HCT116 (cell line): Measurements from ENCODE around the gene PPP1R36. TPM values are rescaled to one million over a fixed set of nuclear protein-coding genes. Genes with fewer than 3 reads are reported as not detected.

Experiments used
- ATAC-seq: fragments of 200-7000 bp; cut with Tn5 transposase; 2 replicates; pipeline ENCODE4 v1.9.1; 2020; ENCODE audit warnings: mild to moderate bottlenecking, moderate library complexity
- BruUV-seq: library from RNA; stranded (reverse); fragments of 400-500 nt; replicated peaks from 2 replicates; lab custom pipeline; 2021; lab: Mats Ljungman, UMichigan
- CTCF ChIA-PET: fragments of 300-600 bp; sonication (Branson Sonifier 250); formaldehyde crosslinking; loops from one replicate; lab custom pipeline; 2021; ENCODE audit warnings: antibody characterized with exemption; lab: Charles Lee
- POLR2A ChIA-PET: fragments of 300-600, 350-600 bp; sonication (Branson Sonifier 250); formaldehyde crosslinking; loops from one replicate; lab custom pipeline; 2021; ENCODE audit warnings: antibody characterized with exemption; lab: Charles Lee
- RAD21 ChIA-PET, 2 experiments: fragments of 300-600 bp; sonication (Branson Sonifier 250); formaldehyde crosslinking; loops; one replicate each; lab custom pipeline; 2023; ENCODE audit warnings: low total read pairs in 2 of 2; ENCODE audit not compliant: uncharacterized antibody in 2 of 2, unreplicated experiment in 2 of 2, low non-redundant PET in 1 of 2; lab: Charles Lee
- DNase-seq: peaks from one replicate; pipeline ENCODE4 v3.0.0-alpha.2; 2010; ENCODE audit warnings: low read depth, low spot score
- H2AFZ ChIP-seq: fragments of 200-600 bp; shearing (Covaris generic), sonication (generic); 2 replicates; pipeline ENCODE4 v1.6.1; 2017; ENCODE audit warnings: low read depth, mixed run types, mixed read lengths, antibody characterized with exemption, low read length; ENCODE audit not compliant: poor library complexity, severe bottlenecking
- H3K27ac ChIP-seq: 2 replicates; pipeline ENCODE4 v1.5.1; 2012; ENCODE audit warnings: low read depth, low read length
- H3K27me3 ChIP-seq: fragments of 200-600 bp; sonication (generic); 2 replicates; pipeline ENCODE4 v1.6.1; 2016; ENCODE audit warnings: mixed run types, low read length, mixed read lengths; ENCODE audit not compliant: insufficient read depth
- H3K36me3 ChIP-seq, 2 experiments: fragments of 200-500 bp in 1 of 2; fragments of 200-600 bp in 1 of 2; sonication (Bioruptor generic) in 1 of 2; sonication (generic) in 1 of 2; 2 replicates each; pipeline versions ENCODE4 v1.5.1 to v1.6.1; 2014 to 2016; ENCODE audit warnings: low read length in 2 of 2, inconsistent platforms in 1 of 2, mixed read lengths in 1 of 2, mixed run types in 1 of 2; ENCODE audit not compliant: insufficient read depth in 2 of 2, control insufficient read depth in 1 of 2
- H3K4me1 ChIP-seq, 2 experiments: fragments of 200-600 bp in 1 of 2; sonication (generic) in 1 of 2; 2 replicates each; pipeline versions ENCODE4 v1.5.1 to v1.6.1; 2012 to 2017; ENCODE audit warnings: low read length in 2 of 2, inconsistent platforms in 1 of 2, mild to moderate bottlenecking in 1 of 2, mixed read lengths in 1 of 2, mixed run types in 1 of 2, moderate library complexity in 1 of 2; ENCODE audit not compliant: insufficient read depth in 2 of 2, control insufficient read depth in 1 of 2
- H3K4me2 ChIP-seq: fragments of 200-600 bp; sonication (generic); 2 replicates; pipeline ENCODE4 v1.6.1; 2017; ENCODE audit warnings: mixed run types, low read length, mixed read lengths
- H3K4me3 ChIP-seq, 2 experiments: fragments of 200-600 bp in 1 of 2; sonication (generic) in 1 of 2; replicated peaks in 1 of 2; 2 replicates each; pipeline ENCODE4 v1.5.1; 2011 to 2016; ENCODE audit warnings: low read length in 2 of 2, control low read depth in 1 of 2, low read depth in 1 of 2, mild to moderate bottlenecking in 1 of 2, mixed read lengths in 1 of 2, mixed run types in 1 of 2
- H3K79me2 ChIP-seq: fragments of 200-600 bp; sonication (generic); 2 replicates; pipeline ENCODE4 v1.6.1; 2017; ENCODE audit warnings: mild to moderate bottlenecking, mixed run types, low read length, moderate library complexity, mixed read lengths; ENCODE audit not compliant: insufficient read depth
- H3K9ac ChIP-seq: fragments of 200-600 bp; sonication (generic); 2 replicates; pipeline ENCODE4 v1.6.1; 2016; ENCODE audit warnings: low read length, mixed read lengths
- H3K9me2 ChIP-seq: fragments of 200-600 bp; sonication (generic), shearing (Covaris generic); 2 replicates; pipeline ENCODE4 v1.6.1; 2017; ENCODE audit warnings: mixed run types, mild to moderate bottlenecking, moderate library complexity; ENCODE audit not compliant: insufficient read depth
- H3K9me3 ChIP-seq, 2 experiments: fragments of 200-500 bp in 1 of 2; fragments of 200-600 bp in 1 of 2; sonication (Bioruptor generic) in 1 of 2; sonication (generic) in 1 of 2; 2 replicates each; pipeline ENCODE4 v1.6.1; 2014 to 2017; ENCODE audit warnings: low read length in 2 of 2, mixed read lengths in 2 of 2, inconsistent platforms in 1 of 2, low read depth in 1 of 2, mild to moderate bottlenecking in 1 of 2, mixed run types in 1 of 2, moderate library complexity in 1 of 2; ENCODE audit not compliant: control insufficient read depth in 1 of 2, insufficient read depth in 1 of 2
- H4K20me1 ChIP-seq: fragments of 200-600 bp; sonication (generic), shearing (Covaris generic); 2 replicates; pipeline ENCODE4 v1.6.1; 2017; ENCODE audit warnings: mixed run types, mild to moderate bottlenecking, moderate library complexity; ENCODE audit not compliant: insufficient read depth
- ATF3 ChIP-seq: IDR thresholded peaks from 2 replicates; pipeline ENCODE4 v1.6.1; 2012
- ELF1 ChIP-seq: IDR thresholded peaks from 2 replicates; pipeline ENCODE4 v1.6.1; 2012; ENCODE audit warnings: low read depth, borderline replicate concordance
- EZH2phosphoT487 ChIP-seq: fragments of 200-600 bp; IDR thresholded peaks from 2 replicates; pipeline ENCODE4 v1.6.1; 2018; ENCODE audit warnings: antibody characterized with exemption, borderline replicate concordance
- MAX ChIP-seq: IDR thresholded peaks from 2 replicates; pipeline ENCODE4 v1.6.1; 2012
- REST ChIP-seq: IDR thresholded peaks from 2 replicates; pipeline ENCODE4 v1.6.1; 2012; ENCODE audit warnings: low read depth
- SP1 ChIP-seq: IDR thresholded peaks from 2 replicates; pipeline ENCODE4 v1.6.1; 2012; ENCODE audit warnings: low read depth
- SRF ChIP-seq: IDR thresholded peaks from 2 replicates; pipeline ENCODE4 v1.6.1; 2012; ENCODE audit warnings: low read depth
- TCF7L2 ChIP-seq: IDR thresholded peaks from 2 replicates; pipeline ENCODE4 v1.7.0; 2011; ENCODE audit warnings: borderline replicate concordance, inconsistent platforms; ENCODE audit not compliant: insufficient read depth, insufficient read length; ENCODE audit errors: extremely low read depth
- YY1 ChIP-seq: IDR thresholded peaks from 2 replicates; pipeline ENCODE4 v1.6.1; 2011; ENCODE audit warnings: low read length, low read depth, moderate library complexity, mild to moderate bottlenecking; ENCODE audit not compliant: insufficient replicate concordance; ENCODE audit errors: extremely low read depth
- ZBTB33 ChIP-seq: IDR thresholded peaks from 2 replicates; pipeline ENCODE4 v1.6.1; 2011; ENCODE audit warnings: mild to moderate bottlenecking, low read length, moderate library complexity; ENCODE audit not compliant: insufficient replicate concordance; ENCODE audit errors: extremely low read depth
- ZFX ChIP-seq: fragments of 450-650 bp; IDR thresholded peaks from 2 replicates; pipeline ENCODE4 v1.6.1; 2017
- intact Hi-C: fragments of 100-400 bp; cut with micrococcal nuclease; formaldehyde crosslinking; loops from 2 replicates; pipeline ENCODE4 v1.10.0; 2022
- total RNA-seq: library from RNA; stranded (reverse); gene quantifications from one replicate; pipeline ENCODE4 v1.2.1, GENCODE V29; 2021; ENCODE audit not compliant: unreplicated experiment

Gene PPP1R36
- total RNA-seq, 1 experiment from 2014 or later: 0.47 TPM

DNA sequence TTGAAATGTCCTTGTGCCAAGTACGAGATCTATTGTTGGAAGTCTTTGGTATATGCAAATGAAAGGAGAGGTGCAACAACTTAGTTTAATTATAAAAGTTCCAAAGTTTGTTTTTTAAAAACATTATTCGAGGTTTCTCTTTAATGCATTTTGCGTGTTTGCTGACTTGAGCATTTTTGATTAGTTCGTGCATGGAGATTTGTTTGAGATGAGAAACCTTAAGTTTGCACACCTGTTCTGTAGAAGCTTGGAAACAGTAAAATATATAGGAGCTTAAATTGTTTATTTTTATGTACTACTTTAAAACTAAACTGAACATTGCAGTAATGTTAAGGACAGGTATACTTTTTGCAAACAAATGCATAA, 6.9 kb upstream of the PPP1R36 start:
- H3K9me2 ChIP-seq: no peaks in the 10 kb centered on the region
- POLR2A ChIA-PET: interaction anchor here (1.3 kb wide), 1 partner anchor 15 kb away, joined by 3 read pairs; no protein-coding TSS in a partner anchor
- H3K27me3 ChIP-seq: no peaks in the 10 kb centered on the region
- peaks cover 3 to 23% of the 10 kb centered on the region in 2 experiments; a peak in 2 of 4 replicates for H3K4me1 ChIP-seq
- no peak overlapping the region for H3K27ac ChIP-seq
- no peaks in the 10 kb centered on the region; a peak in 1 of 4 replicates for H3K9me3 ChIP-seq
- H3K9ac ChIP-seq: no peak overlapping the region
- no peaks in the 10 kb centered on the region for H3K79me2 ChIP-seq
- CTCF ChIA-PET: no interaction called here
- no peaks in the 10 kb centered on the region for H3K36me3 ChIP-seq
- H3K4me3 ChIP-seq: no peak overlapping the region
- DNase-seq (no peak), ATAC-seq (no peak)
- H4K20me1 ChIP-seq: no peaks in the 10 kb centered on the region
- no peak for TF ChIP-seq ELF1
- H3K4me2 ChIP-seq: no peak overlapping the region
- H2AFZ ChIP-seq: no peak overlapping the region
- intact Hi-C loops: loop anchor here (10.0 kb wide), 1 partner anchor 92 kb away; no protein-coding TSS in a partner anchor
- RAD21 ChIA-PET: no interaction called here
- BruUV-seq: no TSS peak

- H3K79me2 ChIP-seq: no peaks in the 10 kb centered on the region
- no peak overlapping the region for H2AFZ ChIP-seq
- ATAC-seq: no peak
- no peak overlapping the region for H3K4me2 ChIP-seq
- POLR2A ChIA-PET: no interaction called here
- H3K9me2 ChIP-seq: no peaks in the 10 kb centered on the region
- H3K27me3 ChIP-seq: no peaks in the 10 kb centered on the region
- no peaks in the 10 kb centered on the region for H3K36me3 ChIP-seq
- intact Hi-C loops: loop anchor here (10.0 kb wide), 1 partner anchor 90 kb away; no protein-coding TSS in a partner anchor
- H3K9ac ChIP-seq: no peak overlapping the region
- H3K27ac ChIP-seq: no peak overlapping the region
- no peak overlapping the region for H3K4me3 ChIP-seq
- BruUV-seq: no TSS peak
- RAD21 ChIA-PET: no interaction called here
- no peaks in the 10 kb centered on the region for H4K20me1 ChIP-seq
- CTCF ChIA-PET: interaction anchor here (1.5 kb wide), 1 partner anchor 34 kb away, joined by 5 read pairs; no protein-coding TSS in a partner anchor
- no peak for DNase-seq
- peaks cover 0 to 11% of the 10 kb centered on the region in 2 experiments; a peak in 2 of 4 replicates for H3K4me1 ChIP-seq
- no peaks in the 10 kb centered on the region; a peak in 1 of 4 replicates for H3K9me3 ChIP-seq
- TF ChIP-seq ZFX (no peak), EZH2phosphoT487 (no peak), TCF7L2 (no peak), ZBTB33 (no peak), YY1 (no peak), SRF (no peak), MAX (no peak), ATF3 (no peak), REST (no peak), SP1 (no peak)
These were observed 5.0 kb upstream of the PPP1R36 start for GRCh38 chr14:64544607-64545312.
